Measurements from ENCODE around the gene RNF181. TPM values are rescaled to one million over a fixed set of nuclear protein-coding genes. Genes with fewer than 3 reads are reported as not detected.
A peak's percentile ranks its signal among the peaks of the same experiment; 100 is the strongest.

Gene RNF181
- total RNA-seq, 1 donor from 2014 or later, result 280 TPM

DNA sequence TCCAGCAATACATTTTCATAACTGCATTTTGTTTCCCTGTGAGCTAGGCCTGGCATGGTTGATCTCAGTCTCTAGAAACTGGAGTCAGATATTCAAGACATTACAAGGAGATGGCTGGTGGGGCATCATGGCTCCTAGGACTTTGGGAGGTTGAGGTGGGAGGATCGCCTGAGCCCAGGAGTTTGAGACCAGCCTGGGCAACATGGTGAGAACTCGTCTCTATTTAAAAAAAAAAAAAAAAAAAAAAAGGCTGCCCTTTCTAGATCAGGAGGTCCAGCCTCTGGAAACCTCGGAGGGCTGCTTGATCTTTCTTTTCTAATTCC, 18.5 kb upstream of the RNF181 start:
- H3K4me3 ChIP-seq (ENCODE audit: low read depth, low read length), result peak overlapping the region; percentile 81
- DNase-seq (ENCODE audit: low read depth), result no peak
- no peak for TF ChIP-seq CTCF (conservative IDR thresholded peaks at IDR 0.05; ENCODE audit: low read depth, low read length)

GRCh38 chr2:85577386-85578242, 17.9 kb upstream of the RNF181 start, which contains the start of gene VAMP8:
Gene VAMP8, plus strand, starts transcription at chr2:85577586. Its CDS starts 61 bp downstream, at chr2:85577647.
- DNase-seq (ENCODE audit: low read depth), result no peak
- TF ChIP-seq CTCF (conservative IDR thresholded peaks at IDR 0.05; ENCODE audit: low read depth, low read length), result no peak
- H3K4me3 ChIP-seq (ENCODE audit: low read depth, low read length), result peak within 1 kb of the TSS; percentile 81

GRCh38 chr2:85578243-85579180, 17.0 kb upstream of the RNF181 start:
- no peak for TF ChIP-seq CTCF (conservative IDR thresholded peaks at IDR 0.05; ENCODE audit: low read depth, low read length)
- H3K4me3 ChIP-seq (ENCODE audit: low read depth, low read length), result peak overlapping the region; percentile 81
- DNase-seq (ENCODE audit: low read depth), result no peak

DNA sequence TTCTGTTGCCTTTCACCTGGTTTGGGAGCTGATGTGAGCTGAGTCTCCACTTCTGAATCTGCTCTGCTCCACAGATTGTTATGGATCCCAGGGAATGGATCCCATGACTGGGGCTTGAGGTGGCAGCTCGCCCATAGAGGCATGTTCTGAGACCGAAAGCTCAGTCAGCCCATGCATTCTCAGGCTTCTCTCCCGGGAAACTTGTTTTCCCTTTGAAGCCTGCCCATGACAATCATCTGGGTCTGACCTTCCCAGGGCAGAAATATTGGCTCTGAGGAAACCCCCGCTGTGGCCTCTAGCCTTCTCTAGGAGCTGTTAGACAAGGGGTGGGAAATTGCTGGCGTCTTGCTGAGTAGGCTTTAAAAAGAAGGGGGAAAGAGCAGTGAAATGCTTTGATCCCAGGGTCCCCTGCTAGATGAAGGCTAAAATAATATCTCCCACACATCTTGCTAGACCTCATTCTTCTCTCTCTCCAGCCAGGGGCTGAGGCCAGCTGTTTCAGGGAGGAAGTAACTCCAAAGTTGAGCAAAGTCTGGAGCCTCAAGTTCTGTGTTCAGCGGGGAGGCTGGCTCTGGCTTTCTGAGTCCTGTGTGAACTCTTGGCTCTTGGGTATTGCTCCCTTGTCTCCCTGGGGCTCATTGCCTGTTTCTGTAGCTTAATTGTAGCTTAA, 16.1 kb upstream of the RNF181 start:
- no peak for TF ChIP-seq CTCF (conservative IDR thresholded peaks at IDR 0.05; ENCODE audit: low read depth, low read length)
- H3K4me3 ChIP-seq (ENCODE audit: low read depth, low read length), result peak overlapping the region; percentile 81
- DNase-seq (ENCODE audit: low read depth), result no peak

- DNase-seq (ENCODE audit: low read depth), result no peak
- TF ChIP-seq CTCF (conservative IDR thresholded peaks at IDR 0.05; ENCODE audit: low read depth, low read length), result no peak
Measured at GRCh38 chr2:85580206-85580605, 15.3 kb upstream of the RNF181 start.

DNA sequence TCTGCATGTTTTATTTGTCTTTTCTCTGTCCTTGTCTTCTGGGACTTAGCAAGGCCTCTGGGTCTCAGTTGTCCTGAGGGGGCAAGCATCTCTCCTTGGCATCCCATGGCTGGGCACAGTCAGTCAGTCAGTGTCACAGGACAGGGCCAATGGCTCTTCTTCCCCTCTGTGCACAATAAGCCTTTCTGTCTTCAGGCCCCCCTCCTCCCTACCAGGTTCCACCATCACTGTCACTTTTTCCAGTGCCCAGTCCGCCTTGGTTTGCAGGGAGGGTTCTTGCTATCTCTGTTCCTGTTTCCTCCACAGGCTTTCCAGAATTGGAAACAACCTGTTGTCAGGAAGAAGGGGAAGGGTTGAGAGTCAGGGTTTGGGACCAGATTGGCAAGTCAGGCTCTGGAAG, 13.1 kb upstream of the RNF181 start:
- no peak for DNase-seq (ENCODE audit: low read depth)
- H3K4me3 ChIP-seq (ENCODE audit: low read depth, low read length), result no peak overlapping the region
- TF ChIP-seq CTCF (conservative IDR thresholded peaks at IDR 0.05; ENCODE audit: low read depth, low read length), result no peak

More at GRCh38 chr2:85580206-85580605, 15.3 kb upstream of the RNF181 start:
- no peak overlapping the region for H3K4me3 ChIP-seq (ENCODE audit: low read depth, low read length)

Data from epithelial cell of proximal tubule (primary cell).